ENCODE data around the gene DPPA2. TPM values are rescaled to one million over a fixed set of nuclear protein-coding genes. Genes with fewer than 3 reads are reported as not detected.

Gene DPPA2
- total RNA-seq, 1 experiment from 2014 or later = 15.0 TPM

DNA sequence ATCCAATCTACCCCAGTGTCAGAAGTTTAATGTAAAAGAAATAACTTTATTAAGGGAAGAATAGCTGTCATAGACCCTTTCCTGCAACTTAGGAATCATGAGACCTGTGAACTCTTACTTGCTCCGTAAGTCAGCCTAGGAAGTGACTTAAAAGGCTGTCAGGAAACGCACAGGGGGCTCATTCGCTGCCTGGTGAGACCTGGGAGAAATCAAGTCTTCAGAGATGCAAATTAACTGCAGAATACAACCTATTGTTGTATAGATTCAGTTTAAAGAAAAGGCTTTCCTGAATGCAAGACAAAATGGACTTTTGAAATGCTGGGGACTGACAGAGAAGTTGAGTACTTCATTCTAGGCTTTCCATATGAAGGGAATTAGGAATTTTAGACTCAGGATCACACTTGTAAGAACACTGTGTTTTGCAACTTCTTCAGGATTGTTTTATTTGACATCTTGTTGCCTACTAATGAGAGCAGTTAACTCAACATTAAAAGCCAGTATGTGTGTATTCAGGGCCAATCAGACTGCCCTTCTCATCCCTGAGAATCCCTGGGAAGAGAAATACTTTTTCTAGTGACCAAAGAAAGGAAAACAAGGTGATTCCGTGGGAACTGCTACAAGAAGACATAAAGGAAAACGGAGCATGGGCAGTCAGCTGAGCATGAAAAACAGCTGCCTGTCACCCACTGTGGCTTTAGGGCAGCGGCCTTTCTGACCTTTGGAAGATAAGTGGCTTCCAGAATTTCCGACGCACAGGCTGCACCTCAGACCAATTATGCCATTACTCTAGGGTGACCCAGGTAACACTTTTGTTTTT is 39.5 kb upstream of the DPPA2 start (continued):
- TF ChIP-seq, protein P1, sequence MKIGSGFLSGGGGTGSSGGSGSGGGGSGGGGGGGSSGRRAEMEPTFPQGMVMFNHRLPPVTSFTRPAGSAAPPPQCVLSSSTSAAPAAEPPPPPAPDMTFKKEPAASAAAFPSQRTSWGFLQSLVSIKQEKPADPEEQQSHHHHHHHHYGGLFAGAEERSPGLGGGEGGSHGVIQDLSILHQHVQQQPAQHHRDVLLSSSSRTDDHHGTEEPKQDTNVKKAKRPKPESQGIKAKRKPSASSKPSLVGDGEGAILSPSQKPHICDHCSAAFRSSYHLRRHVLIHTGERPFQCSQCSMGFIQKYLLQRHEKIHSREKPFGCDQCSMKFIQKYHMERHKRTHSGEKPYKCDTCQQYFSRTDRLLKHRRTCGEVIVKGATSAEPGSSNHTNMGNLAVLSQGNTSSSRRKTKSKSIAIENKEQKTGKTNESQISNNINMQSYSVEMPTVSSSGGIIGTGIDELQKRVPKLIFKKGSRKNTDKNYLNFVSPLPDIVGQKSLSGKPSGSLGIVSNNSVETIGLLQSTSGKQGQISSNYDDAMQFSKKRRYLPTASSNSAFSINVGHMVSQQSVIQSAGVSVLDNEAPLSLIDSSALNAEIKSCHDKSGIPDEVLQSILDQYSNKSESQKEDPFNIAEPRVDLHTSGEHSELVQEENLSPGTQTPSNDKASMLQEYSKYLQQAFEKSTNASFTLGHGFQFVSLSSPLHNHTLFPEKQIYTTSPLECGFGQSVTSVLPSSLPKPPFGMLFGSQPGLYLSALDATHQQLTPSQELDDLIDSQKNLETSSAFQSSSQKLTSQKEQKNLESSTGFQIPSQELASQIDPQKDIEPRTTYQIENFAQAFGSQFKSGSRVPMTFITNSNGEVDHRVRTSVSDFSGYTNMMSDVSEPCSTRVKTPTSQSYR (CRISPR knock-in tag; IDR thresholded peaks at IDR 0.05) = no peak
- TF ChIP-seq FOXK1 (CRISPR knock-in tag; IDR thresholded peaks at IDR 0.05) (peak; percentile 43; the same call in 1 of the 2 replicates), SOX15 (CRISPR knock-in tag; IDR thresholded peaks at IDR 0.05) (no peak), ZNF423 (CRISPR knock-in tag; IDR thresholded peaks at IDR 0.05) (peak; percentile 73), HMGA2 (CRISPR knock-in tag; IDR thresholded peaks at IDR 0.05) (no peak), ETV6 (CRISPR knock-in tag; IDR thresholded peaks at IDR 0.05) (0 out of 2 replicates have a peak, but pooled peaks have one; percentile 33), CBFB (CRISPR knock-in tag; IDR thresholded peaks at IDR 0.05; ENCODE audit: low read depth) (no peak)
- TF ChIP-seq, protein P2, sequence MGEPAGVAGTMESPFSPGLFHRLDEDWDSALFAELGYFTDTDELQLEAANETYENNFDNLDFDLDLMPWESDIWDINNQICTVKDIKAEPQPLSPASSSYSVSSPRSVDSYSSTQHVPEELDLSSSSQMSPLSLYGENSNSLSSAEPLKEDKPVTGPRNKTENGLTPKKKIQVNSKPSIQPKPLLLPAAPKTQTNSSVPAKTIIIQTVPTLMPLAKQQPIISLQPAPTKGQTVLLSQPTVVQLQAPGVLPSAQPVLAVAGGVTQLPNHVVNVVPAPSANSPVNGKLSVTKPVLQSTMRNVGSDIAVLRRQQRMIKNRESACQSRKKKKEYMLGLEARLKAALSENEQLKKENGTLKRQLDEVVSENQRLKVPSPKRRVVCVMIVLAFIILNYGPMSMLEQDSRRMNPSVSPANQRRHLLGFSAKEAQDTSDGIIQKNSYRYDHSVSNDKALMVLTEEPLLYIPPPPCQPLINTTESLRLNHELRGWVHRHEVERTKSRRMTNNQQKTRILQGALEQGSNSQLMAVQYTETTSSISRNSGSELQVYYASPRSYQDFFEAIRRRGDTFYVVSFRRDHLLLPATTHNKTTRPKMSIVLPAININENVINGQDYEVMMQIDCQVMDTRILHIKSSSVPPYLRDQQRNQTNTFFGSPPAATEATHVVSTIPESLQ (CRISPR knock-in tag; IDR thresholded peaks at IDR 0.05) = no peak

DNA sequence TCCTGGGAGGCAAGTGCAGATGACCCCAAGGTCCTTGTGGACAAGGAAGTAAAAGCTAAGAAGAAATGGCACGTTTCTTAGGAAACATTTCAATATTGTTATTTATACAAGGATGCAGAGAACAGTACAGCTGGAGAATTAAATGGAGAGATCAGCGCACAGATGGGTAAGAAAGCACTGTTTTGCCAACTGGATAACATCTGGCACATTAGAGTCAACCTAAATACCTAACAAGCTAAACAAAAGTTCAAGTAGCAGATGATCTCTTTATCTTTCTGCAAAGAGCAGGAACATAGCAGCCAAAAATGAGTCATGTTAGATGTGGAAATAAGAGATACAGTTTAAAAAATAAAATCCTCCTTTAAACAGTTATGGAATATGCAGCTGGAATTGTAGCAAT is 36.7 kb upstream of the DPPA2 start:
- H3K4me1 Mint-ChIP-seq = peaks cover 78% of the 10 kb centered on the region
- POLR2A ChIA-PET = interaction anchor here (0.6 kb wide), 1 partner anchor 31 kb away, joined by 4 read pairs; no protein-coding TSS in a partner anchor
- peaks cover 40% of the 10 kb centered on the region for H3K36me3 Mint-ChIP-seq

DNA sequence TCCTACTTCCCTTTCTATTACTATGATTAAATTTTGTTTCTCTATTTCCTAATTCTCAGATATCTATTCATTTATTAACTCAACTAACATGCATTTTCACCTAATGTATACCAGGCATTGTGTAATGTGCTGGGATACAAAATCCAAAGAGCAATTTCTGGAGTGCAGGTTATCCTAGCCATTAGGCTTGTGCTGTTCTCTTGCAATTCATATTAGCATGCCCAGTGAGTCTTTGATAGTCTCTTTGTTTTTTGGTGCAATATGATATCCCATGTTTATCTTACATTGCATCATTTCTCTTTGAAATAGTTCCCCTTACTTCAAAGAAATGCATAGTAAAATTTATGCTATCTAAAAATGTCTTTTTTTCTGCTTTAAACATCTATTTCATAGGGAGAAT is 34.9 kb upstream of the DPPA2 start:
- H3K4me1 Mint-ChIP-seq = peaks cover 73% of the 10 kb centered on the region
- TF ChIP-seq, protein P3, sequence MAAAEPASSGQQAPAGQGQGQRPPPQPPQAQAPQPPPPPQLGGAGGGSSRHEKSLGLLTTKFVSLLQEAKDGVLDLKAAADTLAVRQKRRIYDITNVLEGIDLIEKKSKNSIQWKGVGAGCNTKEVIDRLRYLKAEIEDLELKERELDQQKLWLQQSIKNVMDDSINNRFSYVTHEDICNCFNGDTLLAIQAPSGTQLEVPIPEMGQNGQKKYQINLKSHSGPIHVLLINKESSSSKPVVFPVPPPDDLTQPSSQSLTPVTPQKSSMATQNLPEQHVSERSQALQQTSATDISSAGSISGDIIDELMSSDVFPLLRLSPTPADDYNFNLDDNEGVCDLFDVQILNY (CRISPR knock-in tag; IDR thresholded peaks at IDR 0.05) = no peak
- TF ChIP-seq SP1 (CRISPR knock-in tag; conservative IDR thresholded peaks at IDR 0.05) (no peak), FOXK1 (CRISPR knock-in tag; IDR thresholded peaks at IDR 0.05) (no peak), ELF4 (CRISPR knock-in tag; IDR thresholded peaks at IDR 0.05; ENCODE audit: low read depth) (no peak), TCF7 (CRISPR knock-in tag; IDR thresholded peaks at IDR 0.05; ENCODE audit: low read depth) (no peak), MYBL2 (CRISPR knock-in tag; IDR thresholded peaks at IDR 0.05) (no peak), PRRX2 (CRISPR knock-in tag; IDR thresholded peaks at IDR 0.05) (no peak), CBFB (CRISPR knock-in tag; IDR thresholded peaks at IDR 0.05; ENCODE audit: low read depth) (no peak), NR1H2 (CRISPR knock-in tag; IDR thresholded peaks at IDR 0.05) (no peak), NFE2L1 (CRISPR knock-in tag; IDR thresholded peaks at IDR 0.05) (no peak), FOXP1 (CRISPR knock-in tag; IDR thresholded peaks at IDR 0.05; ENCODE audit: borderline replicate concordance) (no peak)
- TF ChIP-seq, protein P4, sequence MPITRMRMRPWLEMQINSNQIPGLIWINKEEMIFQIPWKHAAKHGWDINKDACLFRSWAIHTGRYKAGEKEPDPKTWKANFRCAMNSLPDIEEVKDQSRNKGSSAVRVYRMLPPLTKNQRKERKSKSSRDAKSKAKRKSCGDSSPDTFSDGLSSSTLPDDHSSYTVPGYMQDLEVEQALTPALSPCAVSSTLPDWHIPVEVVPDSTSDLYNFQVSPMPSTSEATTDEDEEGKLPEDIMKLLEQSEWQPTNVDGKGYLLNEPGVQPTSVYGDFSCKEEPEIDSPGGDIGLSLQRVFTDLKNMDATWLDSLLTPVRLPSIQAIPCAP (CRISPR knock-in tag; IDR thresholded peaks at IDR 0.05) = no peak

More for the DNA sequence above, 36.7 kb upstream of the DPPA2 start:
- H3K27me3 Mint-ChIP-seq (ENCODE audit: low read depth) = no peaks in the 10 kb centered on the region
- H3K27ac Mint-ChIP-seq = peak overlapping the region; percentile 99
- H3K4me3 Mint-ChIP-seq = no peak overlapping the region
- CTCF ChIA-PET = no interaction called here
- H3K9me3 Mint-ChIP-seq = no peaks in the 10 kb centered on the region
- ATAC-seq = no peak
- TF ChIP-seq NR2C2 (CRISPR knock-in tag; IDR thresholded peaks at IDR 0.05) (no peak), SMAD3 (CRISPR knock-in tag; IDR thresholded peaks at IDR 0.05; ENCODE audit: borderline replicate concordance) (no peak), OVOL2 (CRISPR knock-in tag; IDR thresholded peaks at IDR 0.05; ENCODE audit: borderline replicate concordance) (no peak), RELA (CRISPR knock-in tag; IDR thresholded peaks at IDR 0.05; ENCODE audit: borderline replicate concordance) (no peak), IRF2 (CRISPR knock-in tag; IDR thresholded peaks at IDR 0.05; ENCODE audit: borderline replicate concordance, low read depth) (no peak), CREM (CRISPR knock-in tag; IDR thresholded peaks at IDR 0.05) (no peak)
- TF ChIP-seq, protein P5, sequence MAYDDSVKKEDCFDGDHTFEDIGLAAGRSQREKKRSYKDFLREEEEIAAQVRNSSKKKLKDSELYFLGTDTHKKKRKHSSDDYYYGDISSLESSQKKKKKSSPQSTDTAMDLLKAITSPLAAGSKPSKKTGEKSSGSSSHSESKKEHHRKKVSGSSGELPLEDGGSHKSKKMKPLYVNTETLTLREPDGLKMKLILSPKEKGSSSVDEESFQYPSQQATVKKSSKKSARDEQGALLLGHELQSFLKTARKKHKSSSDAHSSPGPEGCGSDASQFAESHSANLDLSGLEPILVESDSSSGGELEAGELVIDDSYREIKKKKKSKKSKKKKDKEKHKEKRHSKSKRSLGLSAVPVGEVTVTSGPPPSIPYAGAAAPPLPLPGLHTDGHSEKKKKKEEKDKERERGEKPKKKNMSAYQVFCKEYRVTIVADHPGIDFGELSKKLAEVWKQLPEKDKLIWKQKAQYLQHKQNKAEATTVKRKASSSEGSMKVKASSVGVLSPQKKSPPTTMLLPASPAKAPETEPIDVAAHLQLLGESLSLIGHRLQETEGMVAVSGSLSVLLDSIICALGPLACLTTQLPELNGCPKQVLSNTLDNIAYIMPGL (CRISPR knock-in tag; IDR thresholded peaks at IDR 0.05) = no peak
- TF ChIP-seq, protein P6, sequence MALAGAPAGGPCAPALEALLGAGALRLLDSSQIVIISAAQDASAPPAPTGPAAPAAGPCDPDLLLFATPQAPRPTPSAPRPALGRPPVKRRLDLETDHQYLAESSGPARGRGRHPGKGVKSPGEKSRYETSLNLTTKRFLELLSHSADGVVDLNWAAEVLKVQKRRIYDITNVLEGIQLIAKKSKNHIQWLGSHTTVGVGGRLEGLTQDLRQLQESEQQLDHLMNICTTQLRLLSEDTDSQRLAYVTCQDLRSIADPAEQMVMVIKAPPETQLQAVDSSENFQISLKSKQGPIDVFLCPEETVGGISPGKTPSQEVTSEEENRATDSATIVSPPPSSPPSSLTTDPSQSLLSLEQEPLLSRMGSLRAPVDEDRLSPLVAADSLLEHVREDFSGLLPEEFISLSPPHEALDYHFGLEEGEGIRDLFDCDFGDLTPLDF (CRISPR knock-in tag; IDR thresholded peaks at IDR 0.05) = no peak
- DNase-seq (ENCODE audit: low spot score) = no peak

More for the DNA sequence above, 34.9 kb upstream of the DPPA2 start:
- Mint-ChIP-seq H3K4me3 (no peak overlapping the region), H3K27ac (peak overlapping the region; percentile 34), H3K27me3 (ENCODE audit: low read depth) (no peaks in the 10 kb centered on the region), H3K36me3 (peaks cover 47% of the 10 kb centered on the region), H3K9me3 (no peaks in the 10 kb centered on the region)
- CTCF ChIA-PET = no interaction called here
- POLR2A ChIA-PET = no interaction called here
- ATAC-seq = no peak
- no peak for DNase-seq (ENCODE audit: low spot score)
